ENCODE measurements around the gene ZNF555.

Gene ZNF555

DNA sequence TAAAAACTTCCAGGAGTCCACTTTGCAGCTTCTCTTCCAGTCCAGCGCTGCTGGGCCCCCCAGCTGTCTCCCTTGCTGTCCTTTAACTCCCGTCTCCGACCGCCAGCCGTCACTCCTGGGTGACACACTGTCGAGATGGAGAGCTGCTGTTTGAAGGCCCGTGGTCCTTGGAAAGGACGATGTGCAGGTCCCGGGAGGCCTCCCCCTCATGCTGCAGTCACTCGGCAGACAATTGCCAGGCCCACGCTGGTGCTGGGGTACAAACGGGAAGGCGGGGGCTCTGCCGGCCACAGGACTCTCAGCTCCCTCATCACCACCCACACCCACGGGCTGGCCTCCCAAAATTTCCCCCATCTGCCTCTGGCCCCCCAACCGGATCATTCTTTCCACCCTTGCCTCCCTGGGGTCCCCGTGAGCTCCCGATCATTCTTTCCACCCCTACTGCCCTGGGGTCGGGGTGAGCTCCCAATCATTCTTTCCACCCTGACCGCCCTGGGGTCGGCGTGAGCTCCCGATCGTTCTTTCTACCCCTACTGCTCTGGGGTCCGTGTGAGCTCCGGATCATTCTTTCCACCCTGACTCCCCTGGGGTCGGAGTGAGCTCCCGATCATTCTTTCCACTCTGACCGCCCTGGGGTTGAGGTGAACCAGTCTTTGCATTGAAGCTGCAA, 37.7 kb upstream of the ZNF555 start:
- no peak for TF ChIP-seq GATA1 (IDR thresholded peaks at IDR 0.05; ENCODE audit: low read depth, low read length)
- TF ChIP-seq POLR2A (IDR thresholded peaks at IDR 0.05; ENCODE audit: low read length): no peak
- DNase-seq: no peak

DNA sequence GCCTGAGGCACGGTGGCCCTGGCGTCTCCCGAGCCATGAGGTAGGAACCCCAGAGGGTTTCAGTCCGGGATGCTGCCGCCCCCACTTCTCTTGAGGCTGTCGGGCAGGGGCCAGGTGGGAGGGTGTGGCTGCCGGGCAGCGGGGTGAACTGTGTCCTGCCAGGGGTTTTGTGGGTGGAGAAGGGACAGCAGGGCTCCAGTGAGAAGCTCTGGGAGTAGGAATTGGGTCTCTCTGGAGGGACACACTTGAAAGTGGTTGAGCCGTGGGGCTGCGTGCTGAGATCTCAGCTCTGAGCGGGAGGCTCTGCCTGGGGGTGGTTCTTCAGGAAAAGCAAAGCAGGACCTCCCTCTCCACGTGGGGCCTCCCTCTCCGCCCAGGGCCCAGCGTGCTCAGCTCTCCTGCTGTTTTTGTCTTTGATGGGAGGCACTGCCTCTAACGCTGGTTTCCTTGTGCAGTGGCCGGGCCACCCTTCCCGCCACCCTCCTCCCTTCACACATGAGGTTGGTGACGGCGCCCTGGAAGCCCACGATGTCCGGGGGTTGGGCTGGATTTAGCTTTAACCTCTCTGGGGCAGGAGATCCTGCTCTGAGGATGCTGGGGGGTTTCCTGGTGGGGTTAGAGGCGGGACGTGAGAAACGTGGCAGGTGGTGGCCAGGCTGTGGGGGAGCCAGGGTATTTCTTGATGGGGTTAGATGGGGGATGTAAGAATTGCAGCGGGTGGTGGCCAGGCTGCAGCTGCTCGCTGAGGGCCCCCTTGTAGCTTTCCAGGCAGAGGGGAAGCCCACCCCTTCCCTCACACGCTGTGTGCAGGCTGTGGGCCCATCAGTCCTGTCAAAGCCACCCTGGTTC, 36.9 kb upstream of the ZNF555 start:
- TF ChIP-seq POLR2A (IDR thresholded peaks at IDR 0.05; ENCODE audit: low read length) (no peak), GATA1 (IDR thresholded peaks at IDR 0.05; ENCODE audit: low read depth, low read length) (no peak)
- DNase-seq: no peak

DNA sequence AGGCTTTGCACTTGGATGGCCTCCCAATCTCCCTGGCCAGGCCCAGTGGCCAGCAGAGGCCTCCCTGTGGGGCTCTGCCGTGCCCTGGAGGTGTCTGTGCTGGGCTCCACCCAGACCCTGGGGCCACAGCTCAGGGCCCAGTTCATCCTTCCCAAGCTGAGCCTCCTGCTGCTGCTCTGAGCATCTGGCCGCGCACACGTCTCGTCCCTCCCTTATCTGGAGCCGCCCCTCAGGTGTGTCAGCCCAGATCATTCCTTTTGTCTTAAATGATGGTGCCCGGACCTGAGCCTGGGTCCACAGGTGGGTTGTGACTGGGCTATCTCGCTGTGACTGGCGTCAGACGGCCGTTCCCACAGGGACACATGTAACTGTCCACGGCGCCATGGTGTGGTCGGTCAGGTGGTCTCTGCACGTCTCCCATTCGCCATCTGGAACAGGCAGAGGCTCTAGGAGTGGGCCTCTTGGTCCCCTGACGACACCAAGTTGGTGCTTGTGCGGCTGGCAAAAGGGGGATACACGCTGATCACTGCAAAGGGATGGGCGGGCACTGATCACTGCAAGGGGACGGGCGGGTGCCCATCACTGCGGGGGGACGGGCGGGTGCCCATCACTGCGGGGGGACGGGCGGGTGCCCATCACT, 35.9 kb upstream of the ZNF555 start:
- DNase-seq: no peak
- no peak for TF ChIP-seq GATA1 (IDR thresholded peaks at IDR 0.05; ENCODE audit: low read depth, low read length)
- no peak for TF ChIP-seq POLR2A (IDR thresholded peaks at IDR 0.05; ENCODE audit: low read length)

DNA sequence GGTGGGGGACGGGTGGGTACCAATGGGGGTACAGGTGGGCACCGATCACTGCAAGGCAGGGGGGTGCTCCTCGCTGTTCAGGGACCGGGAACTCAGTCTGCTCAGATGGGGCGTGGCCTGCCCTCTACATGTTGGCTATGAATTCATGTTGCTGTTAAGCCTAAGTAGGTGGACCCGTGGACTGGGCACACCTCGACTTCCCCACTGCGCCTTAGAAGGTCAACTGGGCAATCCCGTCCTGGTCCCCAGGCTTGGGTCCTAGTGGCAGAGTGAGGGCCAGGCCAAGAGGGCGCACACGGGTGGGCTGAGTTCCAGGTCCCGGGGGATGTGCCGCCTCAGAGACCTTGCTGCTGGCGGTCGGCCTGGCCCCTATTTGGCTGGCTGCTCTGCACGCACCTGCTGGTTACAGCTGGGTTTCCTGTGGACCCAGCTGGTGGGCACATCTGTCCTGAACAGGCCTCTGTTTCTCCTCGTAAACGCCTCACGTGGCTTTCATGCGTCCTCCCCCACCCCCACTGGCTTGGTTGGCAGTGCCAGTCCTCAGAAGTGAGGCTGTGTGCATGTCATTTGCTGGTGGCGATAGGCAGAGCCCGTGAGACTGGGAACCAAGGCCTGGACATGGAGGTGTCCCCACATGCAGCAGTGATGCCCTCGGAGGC, 35.2 kb upstream of the ZNF555 start:
- TF ChIP-seq POLR2A (IDR thresholded peaks at IDR 0.05; ENCODE audit: low read length) (no peak), GATA1 (IDR thresholded peaks at IDR 0.05; ENCODE audit: low read depth, low read length) (no peak)
- no peak for DNase-seq

DNA sequence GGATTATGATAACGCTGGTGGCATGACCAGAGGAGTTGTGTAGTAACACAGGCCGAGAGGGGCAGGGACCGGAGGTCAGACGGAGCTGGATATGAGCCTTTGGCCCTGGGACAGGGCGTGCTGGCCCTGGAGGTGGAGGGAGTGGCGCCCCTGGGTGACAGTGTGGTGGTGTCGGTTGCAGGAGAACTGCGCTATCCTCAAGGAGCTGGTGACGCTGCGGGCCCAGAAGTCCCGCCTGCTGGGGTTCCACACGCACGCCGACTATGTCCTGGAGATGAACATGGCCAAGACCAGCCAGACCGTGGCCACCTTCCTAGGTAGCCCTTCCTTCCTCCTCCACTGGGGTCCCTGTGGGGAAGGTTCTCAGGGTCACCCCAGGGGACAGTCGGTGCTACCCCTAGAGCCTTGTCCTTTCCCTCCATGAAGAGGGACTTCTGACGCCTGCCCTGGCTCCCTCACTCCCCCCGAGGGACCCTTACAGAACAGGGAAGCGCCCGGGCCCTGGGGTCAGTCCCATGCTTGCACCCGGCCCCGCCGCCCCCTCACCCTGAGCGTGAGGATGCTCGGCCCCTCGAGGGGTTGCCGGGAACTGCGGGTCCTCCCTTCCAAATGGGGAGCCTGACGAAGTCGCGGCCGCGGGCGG, 34.4 kb upstream of the ZNF555 start:
- TF ChIP-seq POLR2A (IDR thresholded peaks at IDR 0.05; ENCODE audit: low read length) (no peak), GATA1 (IDR thresholded peaks at IDR 0.05; ENCODE audit: low read depth, low read length) (no peak)
- no peak for DNase-seq

DNA sequence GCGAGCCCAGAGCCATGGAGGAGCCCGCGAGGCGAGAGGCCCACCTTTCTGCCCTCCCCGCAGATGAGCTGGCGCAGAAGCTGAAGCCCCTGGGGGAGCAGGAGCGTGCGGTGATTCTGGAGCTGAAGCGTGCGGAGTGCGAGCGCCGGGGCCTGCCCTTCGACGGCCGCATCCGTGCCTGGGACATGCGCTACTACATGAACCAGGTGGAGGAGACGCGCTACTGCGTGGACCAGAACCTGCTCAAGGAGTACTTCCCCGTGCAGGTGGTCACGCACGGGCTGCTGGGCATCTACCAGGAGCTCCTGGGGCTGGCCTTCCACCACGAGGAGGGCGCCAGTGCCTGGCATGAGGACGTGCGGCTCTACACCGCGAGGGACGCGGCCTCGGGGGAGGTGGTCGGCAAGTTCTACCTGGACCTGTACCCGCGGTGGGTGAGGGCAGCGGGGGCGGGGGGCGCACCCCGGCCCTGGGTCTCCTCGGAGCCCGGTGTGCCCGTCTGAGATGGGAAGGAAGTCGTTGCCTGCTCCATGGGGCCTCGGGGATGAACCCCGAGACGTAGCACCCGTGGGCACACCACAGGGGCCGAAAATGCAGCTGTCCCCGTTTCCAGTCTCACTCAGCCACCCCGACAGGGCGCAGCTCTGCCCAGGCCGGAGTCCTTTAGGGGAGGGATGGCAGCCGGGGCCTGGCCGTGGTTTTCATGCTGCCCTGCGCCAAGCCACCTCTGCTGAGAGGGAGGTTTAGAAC, 33.7 kb upstream of the ZNF555 start:
- no peak for TF ChIP-seq POLR2A (IDR thresholded peaks at IDR 0.05; ENCODE audit: low read length)
- TF ChIP-seq GATA1 (IDR thresholded peaks at IDR 0.05; ENCODE audit: low read depth, low read length): no peak
- DNase-seq: no peak

DNA sequence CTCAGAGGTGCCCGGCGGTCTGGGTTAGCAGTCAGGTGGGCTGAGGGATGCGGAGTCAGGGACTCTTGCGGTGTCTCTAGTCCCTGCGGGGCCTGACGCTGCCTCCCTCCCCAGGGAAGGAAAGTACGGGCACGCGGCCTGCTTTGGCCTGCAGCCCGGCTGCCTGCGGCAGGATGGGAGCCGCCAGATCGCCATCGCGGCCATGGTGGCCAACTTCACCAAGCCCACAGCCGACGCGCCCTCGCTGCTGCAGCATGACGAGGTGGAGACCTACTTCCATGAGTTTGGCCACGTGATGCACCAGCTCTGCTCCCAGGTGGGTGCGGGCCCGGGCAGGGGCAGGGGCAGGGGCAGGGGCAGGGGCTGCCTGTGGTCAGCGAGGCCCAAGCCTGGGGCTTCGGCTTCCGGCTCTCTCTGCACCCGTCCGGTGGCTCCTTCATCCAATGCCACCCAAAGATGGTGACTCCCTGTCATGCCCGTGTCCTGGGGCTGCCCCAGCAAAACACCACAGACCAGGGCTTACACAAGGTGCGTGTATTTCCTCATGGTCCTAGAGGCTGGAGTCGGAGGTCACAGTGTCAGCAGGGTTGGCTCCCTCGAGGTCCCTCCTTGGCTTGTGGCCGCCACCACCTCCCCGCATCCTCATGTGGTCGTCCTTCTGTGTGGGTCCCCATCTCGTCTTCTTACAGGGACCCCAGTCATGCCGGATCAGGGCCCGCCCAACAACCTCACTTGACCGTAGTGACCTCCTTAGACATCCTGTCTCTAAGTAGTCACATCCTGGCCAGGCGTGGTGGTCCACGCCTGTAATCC, 32.9 kb upstream of the ZNF555 start:
- TF ChIP-seq GATA1 (IDR thresholded peaks at IDR 0.05; ENCODE audit: low read depth, low read length) (no peak), POLR2A (IDR thresholded peaks at IDR 0.05; ENCODE audit: low read length) (no peak)

DNA sequence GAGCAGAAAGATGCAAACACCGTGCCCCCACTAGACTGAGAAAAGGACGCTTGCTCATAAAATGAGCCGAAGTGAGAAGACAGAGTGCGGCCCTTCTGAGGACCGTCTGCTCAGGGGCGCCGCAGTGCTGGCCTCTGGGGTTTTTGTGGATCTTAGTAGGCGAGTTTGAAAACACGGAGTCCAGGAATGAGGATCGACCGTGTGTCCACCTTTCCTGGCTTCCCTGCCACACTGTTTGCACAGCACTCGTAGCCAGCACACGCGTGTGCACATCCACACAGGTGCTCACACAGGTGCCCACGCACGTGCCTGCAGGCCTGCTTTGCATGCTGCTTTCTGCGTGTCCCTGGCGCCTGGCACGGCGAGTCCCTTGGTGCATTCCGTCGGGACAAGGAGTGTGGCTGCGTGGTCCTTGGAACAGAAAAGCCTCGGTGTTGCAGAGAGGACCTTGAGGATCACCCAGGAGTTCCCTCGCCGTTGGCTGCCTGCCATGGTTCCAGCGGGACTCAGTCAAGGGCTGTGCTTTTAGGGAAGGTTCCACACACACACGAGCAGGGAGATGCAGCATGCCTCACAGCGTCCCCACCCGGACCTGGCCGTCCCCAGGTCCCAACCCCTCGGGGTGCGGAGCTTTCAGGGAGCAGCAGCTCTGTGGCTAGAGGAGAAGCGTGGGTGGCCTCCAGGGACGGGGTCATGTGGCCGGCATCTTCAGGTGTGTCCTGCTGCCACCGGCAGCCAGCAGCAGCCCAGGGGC, 31.7 kb upstream of the ZNF555 start:
- TF ChIP-seq GATA1 (IDR thresholded peaks at IDR 0.05; ENCODE audit: low read depth, low read length) (no peak), POLR2A (IDR thresholded peaks at IDR 0.05; ENCODE audit: low read length) (no peak)
- DNase-seq: no peak

More for the DNA sequence above, 32.9 kb upstream of the ZNF555 start:
- DNase-seq: no peak

DNA sequence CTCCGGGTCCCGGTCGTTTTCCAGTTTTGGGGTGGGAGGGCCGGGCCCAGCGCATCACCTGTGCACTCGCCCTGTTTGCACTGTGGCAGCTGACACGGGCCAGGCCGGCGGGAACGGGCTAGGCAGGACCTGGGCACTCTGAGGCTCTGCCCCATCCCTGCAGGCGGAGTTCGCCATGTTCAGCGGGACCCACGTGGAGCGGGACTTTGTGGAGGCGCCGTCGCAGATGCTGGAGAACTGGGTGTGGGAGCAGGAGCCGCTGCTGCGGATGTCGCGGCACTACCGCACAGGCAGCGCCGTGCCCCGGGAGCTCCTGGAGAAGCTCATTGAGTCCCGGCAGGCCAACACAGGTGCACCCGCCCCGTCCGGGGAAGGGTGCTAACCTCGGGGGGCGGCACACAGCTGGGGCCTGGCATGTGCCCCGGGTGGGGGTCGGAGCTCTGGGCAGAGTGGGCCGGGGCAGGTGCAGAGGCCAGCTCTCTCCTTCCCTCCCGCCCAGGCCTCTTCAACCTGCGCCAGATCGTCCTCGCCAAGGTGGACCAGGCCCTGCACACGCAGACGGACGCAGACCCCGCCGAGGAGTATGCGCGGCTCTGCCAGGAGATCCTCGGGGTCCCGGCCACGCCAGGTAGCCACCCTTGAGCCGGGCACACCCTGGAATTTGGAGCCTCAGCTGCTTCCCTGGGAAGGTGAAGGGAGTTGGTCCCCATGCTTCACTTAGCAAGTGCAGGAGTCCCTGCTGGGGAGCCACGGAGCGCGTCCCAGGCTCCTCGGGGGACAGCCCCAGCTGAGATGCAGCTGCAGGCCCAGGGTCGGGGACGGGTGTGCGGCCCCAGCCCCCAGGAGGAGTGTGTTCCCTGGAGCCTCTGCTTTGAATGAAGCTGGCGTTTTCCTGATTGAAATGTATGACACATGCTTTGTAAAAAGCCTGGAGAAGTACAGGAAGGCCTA, 30.9 kb upstream of the ZNF555 start:
- TF ChIP-seq GATA1 (IDR thresholded peaks at IDR 0.05; ENCODE audit: low read depth, low read length): no peak
- TF ChIP-seq POLR2A (IDR thresholded peaks at IDR 0.05; ENCODE audit: low read length): no peak
- no peak for DNase-seq

DNA sequence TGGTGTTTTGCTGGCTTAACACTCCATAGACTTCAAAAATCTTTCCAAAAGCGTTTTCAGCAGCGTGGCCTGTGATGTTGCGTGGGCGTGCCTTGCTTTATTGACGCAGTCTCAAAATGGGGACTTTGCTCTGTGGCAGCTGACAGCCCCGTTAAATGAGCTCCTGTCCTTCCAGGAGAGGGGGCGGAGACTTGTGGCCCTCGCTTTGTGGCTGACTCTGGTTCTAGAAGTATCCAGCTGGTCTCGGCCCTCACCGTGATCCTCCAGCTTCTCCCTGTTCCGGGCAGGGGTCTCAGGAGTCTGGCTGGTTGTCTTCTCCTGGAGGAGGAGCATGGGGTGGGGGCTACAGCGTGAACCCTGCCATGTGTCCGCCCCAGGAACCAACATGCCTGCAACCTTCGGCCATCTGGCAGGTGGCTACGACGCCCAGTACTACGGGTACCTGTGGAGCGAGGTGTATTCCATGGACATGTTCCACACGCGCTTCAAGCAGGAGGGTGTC, 30.0 kb upstream of the ZNF555 start:
- no peak for DNase-seq
- TF ChIP-seq GATA1 (IDR thresholded peaks at IDR 0.05; ENCODE audit: low read depth, low read length): no peak
